ENCODE data around the gene DPP9. TPM values are rescaled to one million over a fixed set of nuclear protein-coding genes. Genes with fewer than 3 reads are reported as not detected.

Gene DPP9
- total RNA-seq, 3 donors from 2014 or later: 67.8 to 89.3 (median 74.0) TPM

DNA sequence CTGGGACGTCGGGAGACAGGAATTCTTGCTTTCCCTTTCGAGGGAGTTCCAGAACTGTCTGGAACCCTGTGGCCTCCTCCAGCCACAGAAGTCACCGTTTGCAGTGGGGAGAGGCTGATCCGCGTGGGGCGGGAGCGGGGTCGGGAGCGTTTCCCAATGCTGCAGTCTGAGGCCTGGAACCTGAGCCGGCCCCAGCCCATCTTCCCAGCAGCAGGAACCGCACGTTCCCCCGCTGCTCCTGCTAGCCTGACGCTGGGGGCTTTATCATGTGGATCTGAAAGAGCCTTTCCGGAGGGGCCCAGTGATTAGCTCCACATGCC lies 13.4 kb downstream of the DPP9 start:
- H3K4me3 ChIP-seq: no peak overlapping the region
- intact Hi-C loops (cut with DNase I, micrococcal nuclease): no loop called here
- H3K36me3 ChIP-seq (ENCODE audit: low read depth): peaks cover 6% of the 10 kb centered on the region
- peaks cover 26% of the 10 kb centered on the region for H3K4me1 ChIP-seq (ENCODE audit: low read depth)
- H3K9me3 ChIP-seq: no peaks in the 10 kb centered on the region
- ATAC-seq (no peak), DNase-seq (no peak)
- TF ChIP-seq, protein P1, sequence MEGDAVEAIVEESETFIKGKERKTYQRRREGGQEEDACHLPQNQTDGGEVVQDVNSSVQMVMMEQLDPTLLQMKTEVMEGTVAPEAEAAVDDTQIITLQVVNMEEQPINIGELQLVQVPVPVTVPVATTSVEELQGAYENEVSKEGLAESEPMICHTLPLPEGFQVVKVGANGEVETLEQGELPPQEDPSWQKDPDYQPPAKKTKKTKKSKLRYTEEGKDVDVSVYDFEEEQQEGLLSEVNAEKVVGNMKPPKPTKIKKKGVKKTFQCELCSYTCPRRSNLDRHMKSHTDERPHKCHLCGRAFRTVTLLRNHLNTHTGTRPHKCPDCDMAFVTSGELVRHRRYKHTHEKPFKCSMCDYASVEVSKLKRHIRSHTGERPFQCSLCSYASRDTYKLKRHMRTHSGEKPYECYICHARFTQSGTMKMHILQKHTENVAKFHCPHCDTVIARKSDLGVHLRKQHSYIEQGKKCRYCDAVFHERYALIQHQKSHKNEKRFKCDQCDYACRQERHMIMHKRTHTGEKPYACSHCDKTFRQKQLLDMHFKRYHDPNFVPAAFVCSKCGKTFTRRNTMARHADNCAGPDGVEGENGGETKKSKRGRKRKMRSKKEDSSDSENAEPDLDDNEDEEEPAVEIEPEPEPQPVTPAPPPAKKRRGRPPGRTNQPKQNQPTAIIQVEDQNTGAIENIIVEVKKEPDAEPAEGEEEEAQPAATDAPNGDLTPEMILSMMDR (IDR thresholded peaks at IDR 0.05): no peak

DNA sequence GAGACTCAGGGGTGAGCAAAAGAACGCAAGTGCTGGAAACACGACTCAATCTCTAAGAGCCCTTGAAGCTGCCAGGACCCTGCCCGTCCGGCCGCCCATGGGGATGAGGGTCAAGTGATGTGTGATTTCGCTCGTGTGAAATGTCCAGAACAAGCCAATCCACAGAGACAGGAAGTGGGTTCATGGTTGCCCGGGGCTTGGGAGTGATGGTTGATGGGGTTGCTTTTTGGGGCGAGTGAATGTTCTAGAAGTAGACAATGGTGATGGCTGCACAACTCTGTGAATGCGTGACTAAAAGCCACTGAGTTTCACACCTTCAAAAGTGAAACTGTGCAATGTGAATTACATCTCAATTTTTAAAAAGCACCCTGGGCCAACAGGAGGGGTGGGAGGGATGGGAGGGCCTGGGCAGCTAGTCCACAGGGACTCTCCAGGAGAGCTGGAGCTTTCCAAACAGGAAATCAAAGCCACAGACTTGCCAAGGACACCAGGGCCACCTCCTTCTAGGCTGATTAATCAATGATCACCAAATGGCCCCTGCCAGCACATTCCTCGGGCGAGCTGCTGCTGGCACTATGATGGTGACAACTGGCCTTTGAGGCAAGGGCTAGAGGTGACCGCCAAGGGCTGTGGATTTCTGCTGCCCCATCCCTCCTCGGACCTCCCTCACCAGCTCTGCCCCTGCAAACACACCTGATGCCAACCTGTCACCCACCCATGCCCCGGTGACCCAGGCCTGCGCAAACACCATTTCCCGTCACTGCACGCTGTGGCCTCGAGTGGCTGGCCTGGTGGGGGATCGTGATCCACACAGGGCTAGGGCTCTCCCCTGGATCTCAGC lies 14.0 kb downstream of the DPP9 start:
- intact Hi-C loops (cut with DNase I, micrococcal nuclease): no loop called here
- H3K4me1 ChIP-seq (ENCODE audit: low read depth): peaks cover 27% of the 10 kb centered on the region
- H3K4me3 ChIP-seq: no peak overlapping the region
- H3K36me3 ChIP-seq (ENCODE audit: low read depth): peaks cover 6% of the 10 kb centered on the region
- H3K9me3 ChIP-seq: no peaks in the 10 kb centered on the region
- TF ChIP-seq, protein P1 (IDR thresholded peaks at IDR 0.05): no peak
- DNase-seq (no peak), ATAC-seq (no peak)

DNA sequence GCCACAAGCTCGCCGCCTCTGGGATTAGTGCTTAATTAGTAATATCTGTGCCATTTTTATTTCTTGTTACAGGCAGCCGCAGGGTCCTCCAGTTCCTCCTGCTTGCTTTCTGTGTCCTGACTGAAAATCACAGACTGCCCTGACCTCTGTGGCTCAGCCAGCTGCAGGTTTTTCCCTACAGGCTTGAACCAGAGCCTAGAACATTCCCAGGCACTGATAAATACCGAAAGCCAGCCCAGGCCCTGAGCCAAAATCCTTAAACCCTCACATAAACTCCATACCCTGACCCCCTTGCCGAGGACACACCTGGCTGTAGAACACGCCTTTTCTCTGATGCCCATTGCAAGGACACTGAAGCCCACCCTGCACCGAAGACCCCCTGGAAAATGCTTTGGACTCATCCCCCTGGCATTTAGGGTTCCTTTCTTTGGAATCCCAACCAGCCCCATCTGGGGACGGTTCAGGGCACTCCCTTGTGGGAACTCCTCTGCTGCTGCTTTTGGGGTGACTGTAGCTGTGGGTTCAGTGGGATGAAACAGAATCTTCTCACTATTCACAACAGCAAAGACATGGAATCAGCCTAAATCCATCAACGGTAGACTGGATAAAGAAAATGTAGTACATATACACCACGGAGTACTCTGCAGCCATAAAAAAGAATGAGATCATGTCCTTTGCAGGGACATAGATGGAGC lies 15.5 kb downstream of the DPP9 start:
- Histone ChIP-seq H3K4me3 (no peak overlapping the region), H3K36me3 (ENCODE audit: low read depth) (no peaks in the 10 kb centered on the region), H3K4me1 (ENCODE audit: low read depth) (peaks cover 16% of the 10 kb centered on the region), H3K9me3 (no peaks in the 10 kb centered on the region)
- no peak for DNase-seq
- no peak for ATAC-seq
- TF ChIP-seq, protein P1 (IDR thresholded peaks at IDR 0.05): no peak
- intact Hi-C loops (cut with DNase I, micrococcal nuclease): no loop called here

DNA sequence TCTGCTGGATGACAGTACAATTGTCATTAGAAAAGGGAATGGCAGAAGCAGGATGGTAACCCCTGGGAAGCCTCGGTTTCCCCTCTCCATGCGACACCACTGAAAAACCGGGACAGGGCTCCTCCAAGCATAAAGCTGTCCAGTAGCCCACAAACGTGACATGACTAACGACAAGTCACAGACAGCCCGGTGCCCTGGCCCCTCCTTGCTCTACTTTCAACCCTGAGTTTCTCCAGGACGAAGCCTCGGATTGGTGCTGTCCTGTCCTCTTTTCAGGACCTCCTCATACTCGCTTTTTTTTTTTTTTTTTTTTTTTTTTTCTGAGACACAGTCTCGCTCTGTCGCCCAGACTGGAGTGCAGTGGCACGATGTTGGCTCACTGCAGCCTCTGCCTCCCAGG lies 16.3 kb downstream of the DPP9 start:
- ATAC-seq: no peak
- no peaks in the 10 kb centered on the region for H3K9me3 ChIP-seq
- H3K4me1 ChIP-seq (ENCODE audit: low read depth): peaks cover 9% of the 10 kb centered on the region
- DNase-seq: no peak
- TF ChIP-seq, protein P1 (IDR thresholded peaks at IDR 0.05): no peak
- intact Hi-C loops (cut with DNase I, micrococcal nuclease): no loop called here
- peaks cover under 1% of the 10 kb centered on the region for H3K36me3 ChIP-seq (ENCODE audit: low read depth)
- H3K4me3 ChIP-seq: no peak overlapping the region

DNA sequence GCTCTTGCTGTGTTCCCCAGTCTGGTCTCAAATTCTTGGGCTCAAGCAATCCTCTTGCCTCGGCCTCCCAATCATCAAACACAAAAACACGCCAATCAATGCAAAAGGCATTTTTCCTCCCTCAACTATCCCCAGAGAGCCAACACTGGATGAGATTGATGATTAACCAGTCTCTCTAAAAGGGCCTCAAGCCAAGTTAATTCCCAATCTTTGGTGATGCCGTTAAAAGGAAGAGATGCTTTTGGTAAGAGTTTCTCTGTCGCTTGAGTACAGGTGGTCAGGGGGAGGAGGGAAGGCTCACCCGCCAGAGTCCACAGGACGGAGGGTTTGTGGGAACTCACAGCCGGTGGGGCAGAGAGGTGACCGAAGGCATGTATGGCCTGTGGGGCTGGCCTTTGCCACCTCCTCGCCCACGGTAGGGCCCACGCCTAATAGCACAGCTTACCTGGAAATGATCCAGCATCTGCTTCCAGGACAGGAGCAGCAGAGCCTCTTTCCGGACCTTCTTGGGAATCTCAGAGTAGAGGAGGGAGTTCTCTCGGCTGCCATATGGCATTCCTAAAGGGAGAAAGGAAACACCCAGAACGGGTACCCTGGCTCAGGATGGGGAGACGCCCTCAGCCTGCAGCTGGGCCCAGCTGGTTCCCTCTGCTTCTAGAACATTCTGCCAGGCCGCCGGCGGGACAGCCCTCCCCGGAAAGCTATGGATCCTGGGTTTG lies 18.1 kb downstream of the DPP9 start:
- H3K4me3 ChIP-seq: no peak overlapping the region
- H3K36me3 ChIP-seq (ENCODE audit: low read depth): peaks cover 10% of the 10 kb centered on the region
- DNase-seq (peak in 1 of 3 donors; percentile 50), ATAC-seq (peak; percentile 71)
- H3K9me3 ChIP-seq: no peaks in the 10 kb centered on the region
- intact Hi-C loops (cut with DNase I, micrococcal nuclease): no loop called here
- TF ChIP-seq, protein P1 (IDR thresholded peaks at IDR 0.05): no peak
- peaks cover 9% of the 10 kb centered on the region for H3K4me1 ChIP-seq (ENCODE audit: low read depth)
